Measurements from ENCODE around the gene PRR7. TPM values are rescaled to one million over a fixed set of nuclear protein-coding genes. Genes with fewer than 3 reads are reported as not detected.
A peak's percentile ranks its signal among the peaks of the same experiment; 100 is the strongest.

PRR7 gene
- total RNA-seq, 4 donors from 2014 or later: 5.0 to 7.7 (median 6.4) TPM

DNA sequence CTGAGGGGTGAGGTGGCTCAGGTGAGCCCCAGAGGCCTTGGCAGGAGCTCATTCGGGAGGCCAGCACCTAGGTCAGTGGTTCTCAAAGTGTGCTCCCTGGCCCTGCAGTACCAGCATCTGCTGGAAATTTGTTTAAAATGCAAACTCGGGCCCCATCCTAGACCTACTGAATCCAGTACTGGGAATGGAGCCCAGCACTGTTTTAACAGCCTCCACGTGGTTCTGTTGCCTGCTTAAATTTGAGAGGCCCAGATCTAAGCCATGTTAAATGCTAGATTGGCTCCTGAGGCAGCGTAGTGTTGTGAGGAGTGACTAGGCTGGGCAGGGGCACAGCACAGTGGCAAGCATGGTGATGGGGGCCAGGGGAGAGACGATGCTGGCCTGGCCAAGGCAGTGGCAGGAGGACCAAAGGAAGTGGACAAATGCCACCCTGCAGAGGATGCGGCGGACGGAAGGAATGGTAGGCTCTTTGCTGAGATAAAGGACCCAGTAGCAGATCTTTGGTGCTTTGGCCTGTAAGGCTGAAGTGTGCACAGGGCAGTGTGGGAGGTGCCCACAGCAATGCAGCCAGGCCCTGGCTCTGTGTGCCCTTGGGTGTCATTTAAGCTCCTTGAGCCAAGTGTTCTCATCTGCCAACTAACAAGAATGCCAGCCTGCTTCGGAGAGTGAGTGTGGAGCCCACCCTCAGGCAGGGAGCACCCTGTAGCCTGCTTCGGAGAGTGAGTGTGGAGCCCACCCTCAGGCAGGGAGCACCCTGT, 4.2 kb downstream of the PRR7 start:
- intact Hi-C loops (cut with DNase I): loop anchor here (5.0 to 10.0 kb wide), 2 partner anchors 44 to 136 kb away; partner anchors contain the start of genes F12 and MXD3
- TF ChIP-seq, protein P1, sequence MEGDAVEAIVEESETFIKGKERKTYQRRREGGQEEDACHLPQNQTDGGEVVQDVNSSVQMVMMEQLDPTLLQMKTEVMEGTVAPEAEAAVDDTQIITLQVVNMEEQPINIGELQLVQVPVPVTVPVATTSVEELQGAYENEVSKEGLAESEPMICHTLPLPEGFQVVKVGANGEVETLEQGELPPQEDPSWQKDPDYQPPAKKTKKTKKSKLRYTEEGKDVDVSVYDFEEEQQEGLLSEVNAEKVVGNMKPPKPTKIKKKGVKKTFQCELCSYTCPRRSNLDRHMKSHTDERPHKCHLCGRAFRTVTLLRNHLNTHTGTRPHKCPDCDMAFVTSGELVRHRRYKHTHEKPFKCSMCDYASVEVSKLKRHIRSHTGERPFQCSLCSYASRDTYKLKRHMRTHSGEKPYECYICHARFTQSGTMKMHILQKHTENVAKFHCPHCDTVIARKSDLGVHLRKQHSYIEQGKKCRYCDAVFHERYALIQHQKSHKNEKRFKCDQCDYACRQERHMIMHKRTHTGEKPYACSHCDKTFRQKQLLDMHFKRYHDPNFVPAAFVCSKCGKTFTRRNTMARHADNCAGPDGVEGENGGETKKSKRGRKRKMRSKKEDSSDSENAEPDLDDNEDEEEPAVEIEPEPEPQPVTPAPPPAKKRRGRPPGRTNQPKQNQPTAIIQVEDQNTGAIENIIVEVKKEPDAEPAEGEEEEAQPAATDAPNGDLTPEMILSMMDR (IDR thresholded peaks at IDR 0.05): no peak
- no peak for TF ChIP-seq POLR2A (IDR thresholded peaks at IDR 0.05)

DNA sequence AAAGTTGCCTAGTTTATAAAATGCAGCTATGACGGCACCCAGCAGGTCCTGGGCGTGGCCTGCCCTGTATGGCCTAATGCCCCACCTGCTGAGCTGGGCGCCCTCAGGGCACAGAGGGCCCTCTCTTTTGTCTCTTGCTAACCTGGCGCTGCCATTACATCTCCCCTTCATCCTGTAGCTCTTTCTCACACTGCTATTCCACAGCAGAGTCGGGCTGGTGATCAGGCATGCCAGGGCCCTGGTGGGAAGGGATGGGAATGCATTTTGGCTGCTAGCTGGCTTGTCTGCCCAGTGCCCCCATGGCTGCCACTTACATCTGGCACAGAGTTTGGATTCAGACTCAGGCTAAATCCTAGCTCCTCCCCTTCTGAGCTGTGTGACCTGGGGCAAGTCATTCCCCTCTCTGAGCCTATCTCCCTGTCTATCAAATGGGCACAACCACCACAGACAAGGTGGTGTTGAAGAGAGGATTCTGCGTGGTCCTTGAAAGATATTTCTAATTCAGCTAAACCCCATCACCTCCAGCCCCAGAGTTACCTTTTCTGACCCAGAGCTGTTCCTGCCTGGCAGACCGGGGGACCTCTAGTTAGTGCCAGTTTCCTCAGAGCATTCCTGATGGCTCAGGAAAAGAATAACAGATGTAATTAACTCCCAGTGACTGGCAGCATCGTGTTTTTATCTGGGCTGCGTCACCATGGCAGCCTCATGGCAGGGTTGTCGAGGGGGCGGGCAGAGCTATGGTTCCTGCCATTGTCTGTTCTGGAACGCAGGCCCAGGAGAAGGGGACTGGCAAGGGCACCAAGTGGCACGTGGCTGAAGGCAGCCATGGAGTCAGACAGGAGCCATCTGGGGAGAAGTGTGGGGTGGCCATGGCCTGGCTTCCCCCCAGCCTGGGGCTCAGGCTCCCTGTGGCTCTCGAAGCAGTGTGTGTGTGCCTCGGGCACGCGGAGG, 6.3 kb downstream of the PRR7 start:
- H3K27ac ChIP-seq: peak overlapping the region in 3 of 4 donors; percentile 68 to 91 (median 77)
- H3K4me3 ChIP-seq: no peak overlapping the region
- DNase-seq: no peak
- WGBS, 2 donors: 45 to 61% methylated on average over 12 of the region's 17 CpGs
- intact Hi-C loops (cut with DNase I): loop anchor here (5.0 to 10.0 kb wide), 2 partner anchors 46 to 138 kb away; partner anchors contain the start of genes F12 and MXD3
- H3K27me3 ChIP-seq: peaks cover 0 to 46% (median 0%) of the 10 kb centered on the region in 4 donors
- H3K36me3 ChIP-seq: peaks cover 0 to 3% (median 0%) of the 10 kb centered on the region in 3 donors
- no peaks in the 10 kb centered on the region for H3K9me3 ChIP-seq
- no peak for TF ChIP-seq POLR2A (IDR thresholded peaks at IDR 0.05)
- TF ChIP-seq, protein P1 (IDR thresholded peaks at IDR 0.05): peak in 2 of 6 experiments; percentile 7 to 34
- H3K4me1 ChIP-seq: peaks cover 42 to 85% (median 48%) of the 10 kb centered on the region in 3 donors

More for the DNA sequence above, 4.2 kb downstream of the PRR7 start:
- Histone ChIP-seq H3K4me1 (peaks cover 43 to 87% (median 56%) of the 10 kb centered on the region in 3 donors), H3K4me3 (no peak overlapping the region), H3K36me3 (no peaks in the 10 kb centered on the region), H3K27me3 (peaks cover 0 to 62% (median 0%) of the 10 kb centered on the region in 4 donors), H3K9me3 (no peaks in the 10 kb centered on the region), H3K27ac (no peak overlapping the region)
- DNase-seq: no peak
- 89 to 92% methylated on average over 5 to 6 of the region's 10 CpGs for WGBS, 2 donors

DNA sequence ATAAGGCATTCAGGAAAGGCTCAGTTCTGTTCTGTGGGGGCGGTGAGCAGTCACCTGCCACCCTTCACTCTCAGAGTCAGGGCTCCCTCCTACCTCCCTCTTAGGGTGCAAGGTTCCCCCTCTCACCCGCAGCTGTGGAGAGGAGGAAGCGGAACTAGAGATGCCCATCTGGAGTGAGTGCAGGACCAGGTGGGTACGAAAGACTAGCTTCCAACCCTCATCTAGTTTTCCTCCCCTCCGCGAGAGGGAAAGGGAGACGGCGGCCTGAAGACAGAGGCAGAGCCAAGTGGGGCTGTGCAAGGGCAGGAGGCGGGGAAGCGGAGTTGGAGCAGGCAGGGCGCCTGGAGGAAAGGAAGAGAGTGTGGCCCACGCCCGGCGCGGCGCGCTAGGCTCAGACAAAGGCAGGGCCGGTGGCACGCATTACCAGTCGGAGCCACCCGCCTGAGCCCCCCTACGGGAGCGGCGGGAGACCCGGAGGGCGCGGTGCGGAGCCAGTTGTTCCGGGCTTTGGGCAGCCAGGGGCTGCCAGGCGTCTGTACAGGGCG, 7.3 kb downstream of the PRR7 start:
- Histone ChIP-seq H3K4me1 (peaks cover 39 to 77% (median 45%) of the 10 kb centered on the region in 3 donors), H3K4me3 (peak overlapping the region; percentile 43 to 76 (median 60)), H3K27ac (peak overlapping the region; percentile 68 to 91 (median 80)), H3K9me3 (no peaks in the 10 kb centered on the region), H3K36me3 (peaks cover 0 to 12% (median 4%) of the 10 kb centered on the region in 3 donors), H3K27me3 (peaks cover 0 to 36% (median 0%) of the 10 kb centered on the region in 4 donors)
- intact Hi-C loops (cut with DNase I): loop anchor here (5.0 to 10.0 kb wide), 2 partner anchors 47 to 139 kb away; partner anchors contain the start of genes F12 and MXD3
- no peak for DNase-seq
- no peak for TF ChIP-seq POLR2A (IDR thresholded peaks at IDR 0.05)
- TF ChIP-seq, protein P1 (IDR thresholded peaks at IDR 0.05): no peak
- 6 to 13% methylated on average over 13 to 15 of the region's 31 CpGs for WGBS, 2 donors

DNA sequence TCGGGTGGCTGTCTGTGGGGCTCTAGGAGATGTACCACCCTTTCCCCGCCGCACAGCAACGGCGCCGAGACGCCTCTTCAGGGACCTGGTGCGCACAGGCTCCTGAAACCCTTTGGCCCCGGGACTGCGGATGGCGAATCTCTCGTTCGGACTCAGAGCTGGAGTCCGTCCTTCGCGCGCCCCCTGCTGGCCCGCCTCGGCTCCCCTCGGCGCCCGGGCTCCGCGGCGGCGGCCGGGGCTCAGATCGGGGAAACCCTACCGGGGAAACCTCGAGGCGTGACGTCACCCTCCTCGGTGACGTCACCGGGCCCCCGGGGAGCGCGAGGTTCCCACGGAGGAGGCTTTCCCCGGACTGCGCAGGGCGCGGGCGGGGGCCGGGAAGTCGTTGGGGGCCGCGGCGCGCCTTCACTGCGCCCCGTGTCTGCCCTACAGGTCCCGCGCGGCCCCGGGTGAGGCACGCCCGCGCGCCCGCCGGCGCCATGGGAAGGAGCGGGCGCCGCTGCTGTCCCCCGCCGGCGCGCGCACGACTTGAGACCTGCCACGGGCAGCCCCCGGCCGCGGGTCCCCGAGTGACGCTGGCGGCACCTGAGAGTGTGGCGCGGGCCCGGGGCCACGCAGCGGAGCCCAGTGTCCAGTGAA, 7.9 kb downstream of the PRR7 start:
- intact Hi-C loops (cut with DNase I): loop anchor here (5.0 to 10.0 kb wide), 2 partner anchors 47 to 140 kb away; partner anchors contain the start of genes F12 and MXD3
- peak overlapping the region; percentile 68 to 91 (median 80) for H3K27ac ChIP-seq
- WGBS, 2 donors: 0% methylated on average over 11 of the region's 84 CpGs; no CpG with 5 or more reads in 1 of the 2 donors
- H3K36me3 ChIP-seq: peaks cover 0 to 18% (median 5%) of the 10 kb centered on the region in 3 donors
- TF ChIP-seq POLR2A (IDR thresholded peaks at IDR 0.05): no peak
- TF ChIP-seq, protein P1 (IDR thresholded peaks at IDR 0.05): peak; percentile 96 to 99 (median 98)
- H3K9me3 ChIP-seq: no peaks in the 10 kb centered on the region
- peak overlapping the region; percentile 43 to 76 (median 60) for H3K4me3 ChIP-seq
- peaks cover 34 to 71% (median 40%) of the 10 kb centered on the region in 3 donors for H3K4me1 ChIP-seq
- DNase-seq: peak; percentile 63
- peaks cover 0 to 30% (median 0%) of the 10 kb centered on the region in 4 donors for H3K27me3 ChIP-seq

Measured in esophagus squamous epithelium (tissue), 5 donors.